ENCODE data around the gene RTL5. TPM values are rescaled to one million over a fixed set of nuclear protein-coding genes. Genes with fewer than 3 reads are reported as not detected.

Gene RTL5
- total and polyA plus RNA-seq, 4 donors = 8.2 to 32.9 (median 20.0) TPM

DNA sequence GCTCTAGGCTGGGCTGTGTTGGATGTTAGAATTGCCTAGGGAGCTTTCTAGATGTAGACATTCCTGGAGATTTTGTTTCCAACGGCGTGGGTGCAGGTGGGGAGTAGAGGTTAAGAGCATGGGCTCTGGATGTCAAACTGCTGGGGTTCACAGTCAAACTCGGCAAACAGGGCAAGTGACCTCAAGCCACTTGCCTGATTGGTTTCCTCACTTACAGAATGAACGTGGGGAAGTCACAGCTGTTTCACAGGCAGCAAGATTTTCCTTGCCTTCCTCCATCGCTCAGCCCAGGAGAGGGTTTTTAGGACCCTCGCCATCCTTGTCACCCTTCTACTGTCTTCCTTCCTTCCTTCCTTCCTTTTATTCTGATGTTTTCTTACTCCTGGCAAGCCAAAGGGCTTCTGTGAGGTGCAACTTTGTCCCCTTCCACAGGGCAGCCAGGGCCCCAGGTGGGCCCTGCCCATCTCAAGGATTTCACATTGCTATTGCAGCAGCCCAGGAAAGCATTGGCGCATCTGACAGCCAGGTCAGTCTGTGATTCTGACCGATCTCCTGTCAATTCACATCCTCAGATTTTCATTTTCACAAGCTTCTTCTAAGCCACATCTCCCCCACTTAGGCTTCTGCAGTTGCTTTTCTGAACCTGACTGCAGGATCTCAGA lies 7.0 kb downstream of the RTL5 start:
- no peak overlapping the region for H3K27ac ChIP-seq (ENCODE audit: low read depth, low read length)
- 71% methylated on average over 8 of the region's 8 CpGs for WGBS (ENCODE audit: insufficient coverage)

DNA sequence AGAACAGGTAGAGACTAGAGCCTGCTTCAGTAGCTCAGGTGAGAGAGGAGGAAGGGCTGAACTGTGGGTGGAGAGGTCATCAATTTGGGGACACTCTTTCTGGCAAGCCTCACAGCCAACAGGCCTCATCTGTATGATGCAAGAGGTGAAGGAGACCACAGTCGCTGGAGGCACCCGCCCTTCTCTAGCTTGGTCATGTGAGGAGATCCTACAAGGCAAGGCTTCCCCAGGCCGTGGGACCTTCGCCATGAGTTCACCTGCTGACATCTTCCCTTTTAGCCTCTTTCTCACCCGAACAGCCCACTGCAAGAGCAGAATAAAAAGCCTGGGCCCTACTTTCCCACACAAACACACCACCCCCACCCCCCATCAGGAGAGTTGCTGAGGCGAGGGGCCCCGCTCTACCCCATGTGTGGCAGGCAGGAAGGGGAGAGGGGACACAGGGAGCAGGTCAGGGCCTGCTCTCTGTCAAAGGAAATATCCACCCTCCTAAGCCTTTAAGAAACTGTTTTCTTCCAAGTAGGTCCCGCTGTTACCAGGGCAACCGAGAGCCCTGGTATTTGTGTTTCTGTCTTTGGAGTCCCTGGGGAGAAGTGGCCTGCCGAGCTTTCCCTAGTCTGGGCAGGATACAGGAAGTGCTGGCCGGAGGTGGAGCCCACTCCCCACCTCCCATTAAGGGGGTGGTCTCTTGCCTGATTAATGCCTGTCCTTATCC lies 8.1 kb downstream of the RTL5 start:
- Histone ChIP-seq H3K27ac (ENCODE audit: low read depth, low read length) (peak overlapping the region; percentile 37), H3K27me3 (ENCODE audit: control insufficient read depth, insufficient read depth, low read length) (peaks cover 22% of the 10 kb centered on the region), H3K4me1 (ENCODE audit: control insufficient read depth, insufficient read depth, low read length) (peaks cover 43% of the 10 kb centered on the region), H3K9me3 (ENCODE audit: control insufficient read depth, insufficient read depth, low read length) (no peaks in the 10 kb centered on the region), H3K4me3 (ENCODE audit: low read depth, low read length) (no peak overlapping the region), H3K36me3 (ENCODE audit: control insufficient read depth, insufficient read depth, low read length) (peaks cover 1% of the 10 kb centered on the region)
- 64% methylated on average over 4 of the region's 11 CpGs for WGBS (ENCODE audit: insufficient coverage)
- peak in 2 of 6 donors; percentile 79 to 82 for DNase-seq (ENCODE audit: low read depth in 4 of 6, low spot score in 6 of 6)

More for the DNA sequence above, 7.0 kb downstream of the RTL5 start:
- Histone ChIP-seq H3K9me3 (ENCODE audit: control insufficient read depth, insufficient read depth, low read length) (no peaks in the 10 kb centered on the region), H3K36me3 (ENCODE audit: control insufficient read depth, insufficient read depth, low read length) (peaks cover 9% of the 10 kb centered on the region), H3K27me3 (ENCODE audit: control insufficient read depth, insufficient read depth, low read length) (peaks cover 22% of the 10 kb centered on the region), H3K4me1 (ENCODE audit: control insufficient read depth, insufficient read depth, low read length) (peaks cover 53% of the 10 kb centered on the region), H3K4me3 (ENCODE audit: low read depth, low read length) (no peak overlapping the region)
- DNase-seq (ENCODE audit: low read depth in 4 of 6, low spot score in 6 of 6) = no peak

GRCh38 chrX:72122621-72123337 lies 8.9 kb downstream of the RTL5 start:
- peak overlapping the region; percentile 25 for H3K27ac ChIP-seq (ENCODE audit: low read depth, low read length)
- peaks cover 17% of the 10 kb centered on the region for H3K27me3 ChIP-seq (ENCODE audit: control insufficient read depth, insufficient read depth, low read length)
- peaks cover 37% of the 10 kb centered on the region for H3K4me1 ChIP-seq (ENCODE audit: control insufficient read depth, insufficient read depth, low read length)
- DNase-seq (ENCODE audit: low read depth in 4 of 6, low spot score in 6 of 6) = no peak
- H3K36me3 ChIP-seq (ENCODE audit: control insufficient read depth, insufficient read depth, low read length) = no peaks in the 10 kb centered on the region
- WGBS (ENCODE audit: insufficient coverage) = 74% methylated on average over 6 of the region's 6 CpGs
- H3K9me3 ChIP-seq (ENCODE audit: control insufficient read depth, insufficient read depth, low read length) = no peaks in the 10 kb centered on the region
- no peak overlapping the region for H3K4me3 ChIP-seq (ENCODE audit: low read depth, low read length)

- peaks cover 12% of the 10 kb centered on the region for H3K27me3 ChIP-seq (ENCODE audit: control insufficient read depth, insufficient read depth, low read length)
- DNase-seq (ENCODE audit: low read depth in 4 of 6, low spot score in 6 of 6) = peak in 1 of 6 donors; percentile 69
- no peak overlapping the region for H3K27ac ChIP-seq (ENCODE audit: low read depth, low read length)
- H3K36me3 ChIP-seq (ENCODE audit: control insufficient read depth, insufficient read depth, low read length) = no peaks in the 10 kb centered on the region
- H3K4me3 ChIP-seq (ENCODE audit: low read depth, low read length) = no peak overlapping the region
- H3K9me3 ChIP-seq (ENCODE audit: control insufficient read depth, insufficient read depth, low read length) = no peaks in the 10 kb centered on the region
- H3K4me1 ChIP-seq (ENCODE audit: control insufficient read depth, insufficient read depth, low read length) = peaks cover 26% of the 10 kb centered on the region
- 50% methylated on average over 1 of the region's 3 CpGs for WGBS (ENCODE audit: insufficient coverage)
Measured at GRCh38 chrX:72121383-72121782, 10.3 kb downstream of the RTL5 start.

GRCh38 chrX:72120837-72121236 lies 10.9 kb downstream of the RTL5 start:
- Histone ChIP-seq H3K4me3 (ENCODE audit: low read depth, low read length) (no peak overlapping the region), H3K27ac (ENCODE audit: low read depth, low read length) (no peak overlapping the region), H3K4me1 (ENCODE audit: control insufficient read depth, insufficient read depth, low read length) (peaks cover 21% of the 10 kb centered on the region), H3K36me3 (ENCODE audit: control insufficient read depth, insufficient read depth, low read length) (no peaks in the 10 kb centered on the region), H3K27me3 (ENCODE audit: control insufficient read depth, insufficient read depth, low read length) (peaks cover 11% of the 10 kb centered on the region), H3K9me3 (ENCODE audit: control insufficient read depth, insufficient read depth, low read length) (no peaks in the 10 kb centered on the region)
- peak in 2 of 6 donors; percentile 34 to 58 for DNase-seq (ENCODE audit: low read depth in 4 of 6, low spot score in 6 of 6)
- 43% methylated on average over 5 of the region's 6 CpGs for WGBS (ENCODE audit: insufficient coverage)

DNA sequence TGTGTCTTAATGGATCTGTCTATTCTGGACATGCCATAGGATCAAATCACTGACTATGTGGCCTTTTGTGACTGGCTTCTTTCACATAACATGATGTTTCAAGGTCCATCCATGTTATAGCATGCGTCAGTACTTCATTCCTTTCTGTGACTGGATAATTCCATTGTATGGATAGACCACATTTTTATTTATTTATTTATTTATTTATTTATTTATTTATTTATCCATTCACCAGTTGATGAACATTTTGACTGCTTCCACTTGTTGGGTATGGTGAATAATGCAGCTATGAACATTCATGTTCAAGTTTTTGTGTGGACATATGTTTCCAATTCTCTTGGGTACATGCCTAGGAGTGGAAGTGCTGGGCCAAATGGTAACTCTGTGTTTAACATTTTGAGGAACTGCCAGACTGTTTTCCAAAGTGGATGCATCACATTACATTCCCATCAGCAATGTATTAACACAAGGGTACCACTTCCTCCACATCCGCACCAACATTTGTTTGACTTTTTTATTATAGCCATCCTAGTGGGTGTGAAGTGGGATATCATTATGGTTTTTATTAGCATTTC lies 14.0 kb downstream of the RTL5 start:
- whole genome bisulfite sequencing (ENCODE audit: insufficient coverage) = no CpG with 5 or more reads among the region's 2 CpGs
- H3K4me1 ChIP-seq (ENCODE audit: control insufficient read depth, insufficient read depth, low read length) = peaks cover 4% of the 10 kb centered on the region
- DNase-seq (ENCODE audit: low read depth in 4 of 6, low spot score in 6 of 6) = peak in 1 of 6 donors; percentile 80

DNA sequence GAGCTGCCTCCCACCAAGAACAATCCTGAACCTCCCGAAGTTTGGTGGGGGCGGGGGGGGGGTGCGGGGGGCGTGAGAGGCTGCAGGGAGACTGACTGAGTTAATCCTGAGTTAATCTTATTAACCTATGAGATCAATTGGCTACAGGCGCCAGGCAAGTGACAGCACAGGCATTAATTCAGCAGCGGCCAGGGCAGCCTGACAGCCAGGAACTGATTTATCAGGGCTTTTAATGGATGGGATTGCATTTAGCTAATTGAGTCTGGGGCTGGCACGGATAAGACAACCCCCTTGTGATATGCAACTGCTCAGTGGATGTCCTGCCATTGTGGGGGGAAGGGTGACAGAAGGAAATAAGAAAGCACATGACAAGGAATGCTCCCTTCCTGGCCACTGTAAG lies 16.3 kb downstream of the RTL5 start:
- H3K27ac ChIP-seq (ENCODE audit: low read depth, low read length) = no peak overlapping the region
- WGBS (ENCODE audit: insufficient coverage) = 28% methylated on average over 3 of the region's 7 CpGs
- peak in 1 of 6 donors; percentile 60 for DNase-seq (ENCODE audit: low read depth in 4 of 6, low spot score in 6 of 6)

More for the DNA sequence above, 14.0 kb downstream of the RTL5 start:
- no peak overlapping the region for H3K27ac ChIP-seq (ENCODE audit: low read depth, low read length)
- no peaks in the 10 kb centered on the region for H3K36me3 ChIP-seq (ENCODE audit: control insufficient read depth, insufficient read depth, low read length)
- peaks cover 11% of the 10 kb centered on the region for H3K27me3 ChIP-seq (ENCODE audit: control insufficient read depth, insufficient read depth, low read length)
- no peak overlapping the region for H3K4me3 ChIP-seq (ENCODE audit: low read depth, low read length)
- no peaks in the 10 kb centered on the region for H3K9me3 ChIP-seq (ENCODE audit: control insufficient read depth, insufficient read depth, low read length)

DNA sequence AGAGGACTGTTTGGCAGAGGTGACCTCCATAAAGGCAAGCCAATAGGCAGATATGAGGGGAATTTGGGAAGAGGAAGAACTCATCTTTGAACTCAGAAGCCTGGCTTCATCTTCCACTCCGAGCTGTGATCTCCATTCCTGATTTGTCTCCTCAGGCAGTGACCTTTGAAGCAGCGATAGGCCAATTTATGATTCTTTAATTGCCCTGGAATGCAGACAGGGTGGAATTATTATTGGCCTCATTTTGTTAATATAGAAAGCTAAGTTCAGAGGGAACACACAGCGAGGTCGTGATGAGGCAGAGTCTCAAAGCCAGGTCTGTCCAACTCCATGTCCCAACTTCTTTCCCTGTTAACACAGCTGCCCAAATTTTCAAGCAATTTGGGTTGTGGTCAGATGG lies 16.9 kb downstream of the RTL5 start:
- H3K27me3 ChIP-seq (ENCODE audit: control insufficient read depth, insufficient read depth, low read length) = peaks cover 15% of the 10 kb centered on the region
- H3K9me3 ChIP-seq (ENCODE audit: control insufficient read depth, insufficient read depth, low read length) = no peaks in the 10 kb centered on the region
- no peaks in the 10 kb centered on the region for H3K36me3 ChIP-seq (ENCODE audit: control insufficient read depth, insufficient read depth, low read length)
- no peak overlapping the region for H3K27ac ChIP-seq (ENCODE audit: low read depth, low read length)
- H3K4me3 ChIP-seq (ENCODE audit: low read depth, low read length) = no peak overlapping the region
- H3K4me1 ChIP-seq (ENCODE audit: control insufficient read depth, insufficient read depth, low read length) = no peaks in the 10 kb centered on the region
- 67% methylated on average over 4 of the region's 4 CpGs for WGBS (ENCODE audit: insufficient coverage)
- no peak for DNase-seq (ENCODE audit: low read depth in 4 of 6, low spot score in 6 of 6)

More for the DNA sequence above, 16.3 kb downstream of the RTL5 start:
- peaks cover 15% of the 10 kb centered on the region for H3K27me3 ChIP-seq (ENCODE audit: control insufficient read depth, insufficient read depth, low read length)
- no peaks in the 10 kb centered on the region for H3K9me3 ChIP-seq (ENCODE audit: control insufficient read depth, insufficient read depth, low read length)
- H3K4me1 ChIP-seq (ENCODE audit: control insufficient read depth, insufficient read depth, low read length) = no peaks in the 10 kb centered on the region
- H3K4me3 ChIP-seq (ENCODE audit: low read depth, low read length) = no peak overlapping the region
- no peaks in the 10 kb centered on the region for H3K36me3 ChIP-seq (ENCODE audit: control insufficient read depth, insufficient read depth, low read length)

- no peak for DNase-seq (ENCODE audit: low read depth in 4 of 6, low spot score in 6 of 6)
- H3K27ac ChIP-seq (ENCODE audit: low read depth, low read length) = no peak overlapping the region
- no peaks in the 10 kb centered on the region for H3K36me3 ChIP-seq (ENCODE audit: control insufficient read depth, insufficient read depth, low read length)
- 61% methylated on average over 6 of the region's 6 CpGs for WGBS (ENCODE audit: insufficient coverage)
- no peak overlapping the region for H3K4me3 ChIP-seq (ENCODE audit: low read depth, low read length)
- H3K4me1 ChIP-seq (ENCODE audit: control insufficient read depth, insufficient read depth, low read length) = no peaks in the 10 kb centered on the region
- H3K27me3 ChIP-seq (ENCODE audit: control insufficient read depth, insufficient read depth, low read length) = peaks cover 15% of the 10 kb centered on the region
- no peaks in the 10 kb centered on the region for H3K9me3 ChIP-seq (ENCODE audit: control insufficient read depth, insufficient read depth, low read length)
Measured at GRCh38 chrX:72114306-72114705, 17.4 kb downstream of the RTL5 start.

All from spinal cord (tissue), 10 donors.